ENCODE data around the gene ST8SIA1.

DNA sequence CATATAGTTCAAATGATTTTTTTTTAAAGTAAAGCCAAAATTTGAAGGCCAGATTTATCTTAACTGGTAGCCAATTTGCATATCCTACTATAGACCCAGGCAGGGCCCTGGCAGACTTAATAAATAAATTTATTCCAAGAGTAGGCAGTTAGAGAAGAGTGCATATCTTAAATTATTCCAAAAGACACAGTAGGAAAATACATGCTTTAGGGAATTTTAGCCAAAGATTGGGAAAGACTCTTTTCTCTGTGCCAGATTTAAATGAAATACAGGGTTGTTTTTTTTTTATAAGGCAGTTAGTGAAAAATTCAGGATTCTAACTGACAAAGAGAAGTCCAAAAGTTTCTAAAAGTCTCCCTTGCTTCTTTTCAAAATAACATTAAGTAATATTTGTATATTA, 65.5 kb downstream of the ST8SIA1 start:
- TF ChIP-seq YY1 (IDR thresholded peaks at IDR 0.05; ENCODE audit: insufficient read depth, insufficient read length) (no peak), ZNF274 (IDR thresholded peaks at IDR 0.05; ENCODE audit: low read depth, low read length) (no peak), SUZ12 (IDR thresholded peaks at IDR 0.05; ENCODE audit: extremely low read depth, insufficient read depth, insufficient read length) (no peak)
